HL-60 (cell line): ENCODE results near the gene ATP10D.

Source experiments
- DNase-seq, 2 experiments: peaks; one replicate each; pipeline ENCODE4 v3.0.0-alpha.2; 2010 to 2020; ENCODE audit warnings: low read depth in 1 of 2, low spot score in 1 of 2
- H3K27ac ChIP-seq: fragments of 250-450 bp; sonication (Bioruptor Pico); replicated peaks from 2 replicates; pipeline ENCODE4 v1.5.1; 2020; ENCODE audit warnings: mild to moderate bottlenecking, moderate library complexity
- H3K27me3 ChIP-seq: fragments of 250-450 bp; sonication (Bioruptor Pico); 2 replicates; pipeline ENCODE4 v1.5.1; 2021; ENCODE audit warnings: mild to moderate bottlenecking, moderate library complexity; ENCODE audit not compliant: insufficient read depth, poor library complexity, severe bottlenecking
- H3K4me3 ChIP-seq: replicated peaks from 2 replicates; pipeline ENCODE4 v1.5.1; 2011; ENCODE audit warnings: mild to moderate bottlenecking, control low read depth, low read length; ENCODE audit not compliant: insufficient read depth
- GABPA ChIP-seq: IDR thresholded peaks from 2 replicates; pipeline ENCODE4 v1.6.1; 2012; ENCODE audit warnings: low read depth
- POLR2AphosphoS5 ChIP-seq: IDR thresholded peaks from 2 replicates; pipeline ENCODE4 v1.6.1; 2012; ENCODE audit warnings: low read depth
- SPI1 ChIP-seq: IDR thresholded peaks from 2 replicates; pipeline ENCODE4 v1.6.1; 2012; ENCODE audit warnings: low read depth, mild to moderate bottlenecking, borderline replicate concordance
- long read RNA-seq: library from polyadenylated mRNA; unstranded; transcript quantifications from one replicate; pipeline ENCODE4 v2.0.0, GENCODE V29; 2020
- TF ChIP-seq, protein P1 (sequence below): IDR thresholded peaks from one replicate; pipeline ENCODE4 v1.5.1; 2011; ENCODE audit warnings: low read length, control low read depth, inconsistent platforms; ENCODE audit not compliant: insufficient read depth
- TF ChIP-seq, protein P2 (sequence below): IDR thresholded peaks from 2 replicates; pipeline ENCODE4 v1.6.1; 2012; ENCODE audit warnings: low read depth; ENCODE audit not compliant: insufficient replicate concordance

Gene ATP10D
- long read RNA-seq: 0 reads

DNA sequence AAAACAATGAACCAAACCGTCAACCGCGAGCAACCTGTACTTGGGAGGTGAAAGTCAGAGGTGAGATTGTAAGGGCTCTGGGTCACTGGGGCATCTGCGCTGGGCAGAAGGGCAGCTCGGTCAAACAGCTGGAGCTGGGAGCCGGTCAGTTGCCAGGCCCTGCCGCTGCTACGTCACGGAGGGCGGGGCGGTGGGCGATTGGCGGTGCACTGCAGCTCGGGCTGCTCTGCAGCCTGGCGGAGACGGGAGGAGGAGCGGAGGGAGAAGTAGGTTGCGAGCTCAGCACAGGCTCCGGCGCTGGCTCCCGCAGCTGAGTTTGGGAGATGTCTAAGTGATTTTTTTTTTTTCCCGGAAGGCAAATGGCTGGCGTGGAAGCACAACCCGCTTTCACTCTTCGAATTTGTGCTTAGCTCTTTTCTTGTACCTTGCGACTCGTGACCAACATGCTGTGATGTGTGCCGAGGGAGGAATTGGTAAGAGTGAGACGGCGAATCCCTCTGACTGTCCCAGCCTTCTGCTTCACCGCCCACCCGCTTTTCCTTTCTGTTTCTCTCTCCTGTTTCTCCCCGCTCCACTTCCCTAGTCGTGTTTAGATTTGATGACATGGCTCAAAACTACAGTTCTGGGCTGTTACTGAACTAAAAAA is at the start of gene ATP10D:
Gene ATP10D, plus strand, starts transcription at position 229 of the 646 bp plus-strand sequence. CDS start 27,266 bp downstream, outside the sequence.
- DNase-seq: peak; percentile 41 to 90
- peak within 1 kb of the TSS; percentile 63 for H3K27ac ChIP-seq
- TF ChIP-seq, protein P1, sequence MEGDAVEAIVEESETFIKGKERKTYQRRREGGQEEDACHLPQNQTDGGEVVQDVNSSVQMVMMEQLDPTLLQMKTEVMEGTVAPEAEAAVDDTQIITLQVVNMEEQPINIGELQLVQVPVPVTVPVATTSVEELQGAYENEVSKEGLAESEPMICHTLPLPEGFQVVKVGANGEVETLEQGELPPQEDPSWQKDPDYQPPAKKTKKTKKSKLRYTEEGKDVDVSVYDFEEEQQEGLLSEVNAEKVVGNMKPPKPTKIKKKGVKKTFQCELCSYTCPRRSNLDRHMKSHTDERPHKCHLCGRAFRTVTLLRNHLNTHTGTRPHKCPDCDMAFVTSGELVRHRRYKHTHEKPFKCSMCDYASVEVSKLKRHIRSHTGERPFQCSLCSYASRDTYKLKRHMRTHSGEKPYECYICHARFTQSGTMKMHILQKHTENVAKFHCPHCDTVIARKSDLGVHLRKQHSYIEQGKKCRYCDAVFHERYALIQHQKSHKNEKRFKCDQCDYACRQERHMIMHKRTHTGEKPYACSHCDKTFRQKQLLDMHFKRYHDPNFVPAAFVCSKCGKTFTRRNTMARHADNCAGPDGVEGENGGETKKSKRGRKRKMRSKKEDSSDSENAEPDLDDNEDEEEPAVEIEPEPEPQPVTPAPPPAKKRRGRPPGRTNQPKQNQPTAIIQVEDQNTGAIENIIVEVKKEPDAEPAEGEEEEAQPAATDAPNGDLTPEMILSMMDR: no peak
- peak; percentile 38; the same call in 1 of the 2 replicates for TF ChIP-seq SPI1
- peak; percentile 43; the same call in 1 of the 2 replicates for TF ChIP-seq POLR2AphosphoS5
- no peak for TF ChIP-seq GABPA
- peak within 1 kb of the TSS; percentile 67 for H3K4me3 ChIP-seq
- H3K27me3 ChIP-seq: no peaks in the 10 kb centered on the region

GRCh38 chr4:47442980-47443379 is 42.1 kb upstream of the ATP10D start:
- H3K4me3 ChIP-seq: peak overlapping the region; percentile 16; the same call in 1 of the 2 replicates
- H3K27me3 ChIP-seq: no peaks in the 10 kb centered on the region
- peak in 1 of 2 experiments; percentile 90 for DNase-seq
- TF ChIP-seq, protein P1: no peak
- TF ChIP-seq GABPA (no peak), SPI1 (peak; percentile 83; the same call in 1 of the 2 replicates), POLR2AphosphoS5 (0 out of 2 replicates have a peak, but pooled peaks have one; percentile 42)
- TF ChIP-seq, protein P2, sequence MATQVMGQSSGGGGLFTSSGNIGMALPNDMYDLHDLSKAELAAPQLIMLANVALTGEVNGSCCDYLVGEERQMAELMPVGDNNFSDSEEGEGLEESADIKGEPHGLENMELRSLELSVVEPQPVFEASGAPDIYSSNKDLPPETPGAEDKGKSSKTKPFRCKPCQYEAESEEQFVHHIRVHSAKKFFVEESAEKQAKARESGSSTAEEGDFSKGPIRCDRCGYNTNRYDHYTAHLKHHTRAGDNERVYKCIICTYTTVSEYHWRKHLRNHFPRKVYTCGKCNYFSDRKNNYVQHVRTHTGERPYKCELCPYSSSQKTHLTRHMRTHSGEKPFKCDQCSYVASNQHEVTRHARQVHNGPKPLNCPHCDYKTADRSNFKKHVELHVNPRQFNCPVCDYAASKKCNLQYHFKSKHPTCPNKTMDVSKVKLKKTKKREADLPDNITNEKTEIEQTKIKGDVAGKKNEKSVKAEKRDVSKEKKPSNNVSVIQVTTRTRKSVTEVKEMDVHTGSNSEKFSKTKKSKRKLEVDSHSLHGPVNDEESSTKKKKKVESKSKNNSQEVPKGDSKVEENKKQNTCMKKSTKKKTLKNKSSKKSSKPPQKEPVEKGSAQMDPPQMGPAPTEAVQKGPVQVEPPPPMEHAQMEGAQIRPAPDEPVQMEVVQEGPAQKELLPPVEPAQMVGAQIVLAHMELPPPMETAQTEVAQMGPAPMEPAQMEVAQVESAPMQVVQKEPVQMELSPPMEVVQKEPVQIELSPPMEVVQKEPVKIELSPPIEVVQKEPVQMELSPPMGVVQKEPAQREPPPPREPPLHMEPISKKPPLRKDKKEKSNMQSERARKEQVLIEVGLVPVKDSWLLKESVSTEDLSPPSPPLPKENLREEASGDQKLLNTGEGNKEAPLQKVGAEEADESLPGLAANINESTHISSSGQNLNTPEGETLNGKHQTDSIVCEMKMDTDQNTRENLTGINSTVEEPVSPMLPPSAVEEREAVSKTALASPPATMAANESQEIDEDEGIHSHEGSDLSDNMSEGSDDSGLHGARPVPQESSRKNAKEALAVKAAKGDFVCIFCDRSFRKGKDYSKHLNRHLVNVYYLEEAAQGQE: no peak
- peak overlapping the region; percentile 95 for H3K27ac ChIP-seq

DNA sequence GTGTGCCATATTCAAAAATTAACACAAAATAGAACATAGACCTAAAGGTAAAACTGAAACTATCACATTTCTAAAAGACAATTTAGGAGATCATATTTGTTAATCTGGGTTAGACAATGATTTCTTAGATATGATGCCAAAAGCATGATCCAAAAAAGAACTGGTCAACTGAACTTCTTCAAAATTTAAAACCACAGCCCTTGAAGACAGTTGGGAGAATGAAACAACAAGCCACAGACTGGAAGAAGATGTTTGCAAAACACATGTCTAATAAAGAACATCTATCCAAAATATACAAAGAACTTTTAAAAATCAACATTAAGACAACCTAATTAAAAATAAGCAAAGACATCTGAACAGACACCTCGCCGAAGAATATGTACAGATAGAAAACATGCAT is 41.0 kb upstream of the ATP10D start:
- Histone ChIP-seq H3K27ac (peak overlapping the region; percentile 95), H3K27me3 (no peaks in the 10 kb centered on the region), H3K4me3 (no peak overlapping the region)
- peak in 1 of 2 experiments; percentile 46 for DNase-seq
- TF ChIP-seq, protein P2: no peak
- peak; percentile 2; the same call in 1 of the 2 replicates for TF ChIP-seq SPI1

GRCh38 chr4:47451657-47452056 is 33.4 kb upstream of the ATP10D start:
- no peak for DNase-seq
- Histone ChIP-seq H3K27me3 (no peaks in the 10 kb centered on the region), H3K27ac (no peak overlapping the region), H3K4me3 (no peak overlapping the region)
- no peak for TF ChIP-seq GABPA
- TF ChIP-seq, protein P1: no peak
- no peak for TF ChIP-seq SPI1
- TF ChIP-seq, protein P2: no peak
- no peak for TF ChIP-seq POLR2AphosphoS5
